Measurements from ENCODE around the gene IGSF9. TPM values are rescaled to one million over a fixed set of nuclear protein-coding genes. Genes with fewer than 3 reads are reported as not detected.

Gene IGSF9
- total RNA-seq, 1 experiment from 2014 or later = 23.4 TPM

GRCh38 chr1:159952932-159953331 lies 7.5 kb upstream of the IGSF9 start:
- BruUV-seq (replicated peaks) = no TSS peak
- H3K9me2 ChIP-seq (ENCODE audit: insufficient read depth) = no peaks in the 10 kb centered on the region
- ChIA-PET CTCF (no interaction called here), POLR2A (ENCODE audit: unreplicated experiment) (no interaction called here)
- no peak for TF ChIP-seq CTCF (conservative IDR thresholded peaks at IDR 0.05)
- no peak for TF ChIP-seq EZH2 (IDR thresholded peaks at IDR 0.05; ENCODE audit: low read depth)
- no peaks in the 10 kb centered on the region for H3K9me3 ChIP-seq (ENCODE audit: insufficient read depth, low read depth)
- no peaks in the 10 kb centered on the region for H4K20me1 ChIP-seq (ENCODE audit: insufficient read depth)
- no peaks in the 10 kb centered on the region for H3K36me3 ChIP-seq (ENCODE audit: low read depth)
- H3K4me2 ChIP-seq = no peak overlapping the region
- peaks cover 16% of the 10 kb centered on the region; the same call in 1 of the 2 replicates for H3K4me1 ChIP-seq (replicated peaks; ENCODE audit: insufficient read depth)
- no peaks in the 10 kb centered on the region; the same call in 1 of the 2 replicates for H3F3A ChIP-seq (ENCODE audit: insufficient read depth, low read depth)
- no peak overlapping the region for H2AFZ ChIP-seq
- no peak overlapping the region for H3K27ac ChIP-seq
- no peaks in the 10 kb centered on the region for H3K27me3 ChIP-seq (ENCODE audit: insufficient read depth, low read depth)
- no peaks in the 10 kb centered on the region for H3K79me2 ChIP-seq (ENCODE audit: low read depth)
- H3K4me3 ChIP-seq = no peak overlapping the region
- DNase-seq = no peak
- intact Hi-C loops (cut with micrococcal nuclease; ENCODE audit: unreplicated experiment) = no loop called here

GRCh38 chr1:159951551-159951950 lies 6.1 kb upstream of the IGSF9 start:
- intact Hi-C loops (cut with micrococcal nuclease; ENCODE audit: unreplicated experiment) = no loop called here
- ChIA-PET POLR2A (ENCODE audit: unreplicated experiment) (no interaction called here), CTCF (no interaction called here)

GRCh38 chr1:159951016-159951415 lies 5.6 kb upstream of the IGSF9 start:
- no peak for DNase-seq
- no peaks in the 10 kb centered on the region; the same call in none of the 2 replicates for H3F3A ChIP-seq (ENCODE audit: insufficient read depth, low read depth)
- POLR2A ChIA-PET (ENCODE audit: unreplicated experiment) = no interaction called here
- peaks cover 28% of the 10 kb centered on the region for H3K4me1 ChIP-seq (replicated peaks; ENCODE audit: insufficient read depth)
- CTCF ChIA-PET = no interaction called here
- BruUV-seq (replicated peaks) = no TSS peak
- H3K9me3 ChIP-seq (ENCODE audit: insufficient read depth, low read depth) = no peaks in the 10 kb centered on the region
- H4K20me1 ChIP-seq (ENCODE audit: insufficient read depth) = no peaks in the 10 kb centered on the region
- H2AFZ ChIP-seq = no peak overlapping the region
- TF ChIP-seq CTCF (conservative IDR thresholded peaks at IDR 0.05) (no peak), EZH2 (IDR thresholded peaks at IDR 0.05; ENCODE audit: low read depth) (no peak)
- no peak overlapping the region for H3K4me3 ChIP-seq
- no peak overlapping the region for H3K27ac ChIP-seq
- no peaks in the 10 kb centered on the region for H3K36me3 ChIP-seq (ENCODE audit: low read depth)
- H3K79me2 ChIP-seq (ENCODE audit: low read depth) = no peaks in the 10 kb centered on the region
- no peaks in the 10 kb centered on the region for H3K27me3 ChIP-seq (ENCODE audit: insufficient read depth, low read depth)
- intact Hi-C loops (cut with micrococcal nuclease; ENCODE audit: unreplicated experiment) = no loop called here
- H3K4me2 ChIP-seq = no peak overlapping the region
- H3K9me2 ChIP-seq (ENCODE audit: insufficient read depth) = no peaks in the 10 kb centered on the region

More at GRCh38 chr1:159951551-159951950, 6.1 kb upstream of the IGSF9 start:
- TF ChIP-seq CTCF (conservative IDR thresholded peaks at IDR 0.05) = no peak
- no peak for TF ChIP-seq EZH2 (IDR thresholded peaks at IDR 0.05; ENCODE audit: low read depth)
- H3K27me3 ChIP-seq (ENCODE audit: insufficient read depth, low read depth) = no peaks in the 10 kb centered on the region
- H4K20me1 ChIP-seq (ENCODE audit: insufficient read depth) = no peaks in the 10 kb centered on the region
- no peak overlapping the region for H3K4me2 ChIP-seq
- H3K27ac ChIP-seq = no peak overlapping the region
- no peak for DNase-seq
- H2AFZ ChIP-seq = no peak overlapping the region
- H3K4me3 ChIP-seq = no peak overlapping the region
- peaks cover 23% of the 10 kb centered on the region for H3K4me1 ChIP-seq (replicated peaks; ENCODE audit: insufficient read depth)
- no peaks in the 10 kb centered on the region for H3K9me2 ChIP-seq (ENCODE audit: insufficient read depth)
- BruUV-seq (replicated peaks) = no TSS peak
- H3K36me3 ChIP-seq (ENCODE audit: low read depth) = no peaks in the 10 kb centered on the region
- H3K79me2 ChIP-seq (ENCODE audit: low read depth) = no peaks in the 10 kb centered on the region
- H3F3A ChIP-seq (ENCODE audit: insufficient read depth, low read depth) = no peaks in the 10 kb centered on the region; the same call in none of the 2 replicates
- H3K9me3 ChIP-seq (ENCODE audit: insufficient read depth, low read depth) = no peaks in the 10 kb centered on the region

Measured in PC-9 (cell line).